ENCODE data around the gene UROC1.

DNA sequence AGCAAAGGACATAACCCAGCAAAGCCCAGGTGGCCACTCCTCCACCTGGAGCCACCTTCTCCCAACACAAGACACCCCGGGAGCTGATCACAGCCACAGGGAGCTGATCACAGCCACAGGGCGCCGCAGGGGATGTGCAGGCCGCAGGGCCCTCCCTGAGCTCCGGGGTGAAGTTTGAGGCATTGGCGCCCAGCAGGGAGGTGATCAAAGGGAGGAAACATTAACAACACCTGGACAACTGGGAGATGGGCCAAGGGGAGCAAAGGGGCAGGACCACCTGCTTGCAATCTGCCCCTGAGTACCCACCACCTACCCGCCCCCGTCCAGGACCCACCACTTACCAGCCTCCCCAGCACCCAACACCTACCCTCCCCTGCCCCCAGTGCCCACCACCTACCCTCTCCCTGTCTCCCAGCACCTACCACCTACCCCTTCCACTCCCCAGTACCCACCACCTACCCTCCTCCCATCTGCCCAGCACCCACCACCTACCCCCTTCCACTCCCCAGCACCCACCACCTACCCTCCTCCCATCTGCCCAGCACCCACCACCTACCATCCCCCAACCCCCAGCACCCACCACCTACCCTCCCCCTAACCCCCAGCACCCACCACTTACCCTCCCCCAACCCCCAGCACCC, 2.4 kb downstream of the UROC1 start:
- TF ChIP-seq, protein P1, sequence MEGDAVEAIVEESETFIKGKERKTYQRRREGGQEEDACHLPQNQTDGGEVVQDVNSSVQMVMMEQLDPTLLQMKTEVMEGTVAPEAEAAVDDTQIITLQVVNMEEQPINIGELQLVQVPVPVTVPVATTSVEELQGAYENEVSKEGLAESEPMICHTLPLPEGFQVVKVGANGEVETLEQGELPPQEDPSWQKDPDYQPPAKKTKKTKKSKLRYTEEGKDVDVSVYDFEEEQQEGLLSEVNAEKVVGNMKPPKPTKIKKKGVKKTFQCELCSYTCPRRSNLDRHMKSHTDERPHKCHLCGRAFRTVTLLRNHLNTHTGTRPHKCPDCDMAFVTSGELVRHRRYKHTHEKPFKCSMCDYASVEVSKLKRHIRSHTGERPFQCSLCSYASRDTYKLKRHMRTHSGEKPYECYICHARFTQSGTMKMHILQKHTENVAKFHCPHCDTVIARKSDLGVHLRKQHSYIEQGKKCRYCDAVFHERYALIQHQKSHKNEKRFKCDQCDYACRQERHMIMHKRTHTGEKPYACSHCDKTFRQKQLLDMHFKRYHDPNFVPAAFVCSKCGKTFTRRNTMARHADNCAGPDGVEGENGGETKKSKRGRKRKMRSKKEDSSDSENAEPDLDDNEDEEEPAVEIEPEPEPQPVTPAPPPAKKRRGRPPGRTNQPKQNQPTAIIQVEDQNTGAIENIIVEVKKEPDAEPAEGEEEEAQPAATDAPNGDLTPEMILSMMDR (IDR thresholded peaks at IDR 0.05): no peak
- TF ChIP-seq ZFX (IDR thresholded peaks at IDR 0.05; ENCODE audit: borderline replicate concordance): no peak

Measured in 22Rv1 (cell line).